ENCODE data around the gene VOPP1.

Gene VOPP1

DNA sequence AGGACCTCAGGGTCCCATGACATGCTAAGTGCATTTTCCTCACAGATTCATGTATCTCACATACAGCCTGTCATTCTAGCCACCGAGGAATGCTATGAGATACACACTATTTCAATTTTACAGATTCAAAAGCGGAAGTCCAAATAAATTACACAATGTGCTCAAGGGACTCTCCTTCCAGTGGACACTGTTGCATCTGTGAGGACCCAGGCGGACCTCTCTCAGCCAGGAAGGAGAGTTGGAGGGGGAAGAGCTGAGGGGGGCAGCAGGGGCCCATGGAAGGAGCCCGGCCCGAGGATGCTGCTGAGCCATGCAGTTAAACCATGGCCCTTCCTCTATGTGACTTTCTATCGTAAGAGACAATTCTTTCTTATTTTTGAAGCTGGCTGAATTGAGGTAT lies 93.6 kb downstream of the VOPP1 start:
- H4K91ac ChIP-seq (ENCODE audit: low read length) = no peak overlapping the region
- peak overlapping the region in 1 of 2 experiments; percentile 13 for H3K4me3 ChIP-seq (ENCODE audit: insufficient read depth in 1 of 2, low read depth in 1 of 2, low read length in 2 of 2)
- peaks cover 36% of the 10 kb centered on the region for H3K4me1 ChIP-seq (ENCODE audit: control insufficient read depth, insufficient read depth, low read depth, low read length)
- no peaks in the 10 kb centered on the region for H3K27me3 ChIP-seq (ENCODE audit: control insufficient read depth in 1 of 2, insufficient read depth in 1 of 2, low read length in 2 of 2)
- H2BK12ac ChIP-seq (ENCODE audit: low read length in 2 of 2) = peak overlapping the region in 1 of 2 experiments; percentile 50
- H2BK120ac ChIP-seq (ENCODE audit: low read depth, low read length) = no peak overlapping the region
- no peak overlapping the region for H3K18ac ChIP-seq (ENCODE audit: low read depth in 1 of 2, low read length in 2 of 2)
- peak overlapping the region; percentile 4 for H3K9ac ChIP-seq (ENCODE audit: low read length)
- no peak overlapping the region for H3K4ac ChIP-seq (ENCODE audit: low read depth in 1 of 2, low read length in 2 of 2)
- no peak overlapping the region for H2AFZ ChIP-seq (ENCODE audit: low read depth, low read length)
- peaks cover 42 to 50% of the 10 kb centered on the region in 2 experiments for H3K36me3 ChIP-seq (ENCODE audit: control insufficient read depth in 1 of 2, insufficient read depth in 2 of 2, low read depth in 1 of 2, low read length in 2 of 2)
- DNase-seq = peak; percentile 10
- no peak overlapping the region for H4K8ac ChIP-seq (ENCODE audit: low read length)
- no peak overlapping the region for H3K4me2 ChIP-seq (ENCODE audit: low read length, poor library complexity, severe bottlenecking)
- H3K27ac ChIP-seq (ENCODE audit: low read length, poor library complexity, severe bottlenecking) = peak overlapping the region; percentile 55
- peak overlapping the region; percentile 58 for H2AK5ac ChIP-seq (ENCODE audit: low read length, severe bottlenecking)
- H3K79me1 ChIP-seq (replicated peaks; ENCODE audit: low read length, poor library complexity, severe bottlenecking) = peaks cover 35% of the 10 kb centered on the region
- 95% methylated on average over 3 of the region's 6 CpGs for WGBS
- no peak overlapping the region for H2BK15ac ChIP-seq (ENCODE audit: low read depth, poor library complexity, severe bottlenecking)
- H3K9me3 ChIP-seq (ENCODE audit: control insufficient read depth, low read length) = no peaks in the 10 kb centered on the region
- H3K14ac ChIP-seq (ENCODE audit: low read length in 2 of 2) = peak overlapping the region in 1 of 2 experiments; percentile 83
- no peak overlapping the region for H2BK5ac ChIP-seq (ENCODE audit: low read depth, low read length, poor library complexity, severe bottlenecking)
- no peak overlapping the region for H3K23ac ChIP-seq (ENCODE audit: low read length in 2 of 2)

DNA sequence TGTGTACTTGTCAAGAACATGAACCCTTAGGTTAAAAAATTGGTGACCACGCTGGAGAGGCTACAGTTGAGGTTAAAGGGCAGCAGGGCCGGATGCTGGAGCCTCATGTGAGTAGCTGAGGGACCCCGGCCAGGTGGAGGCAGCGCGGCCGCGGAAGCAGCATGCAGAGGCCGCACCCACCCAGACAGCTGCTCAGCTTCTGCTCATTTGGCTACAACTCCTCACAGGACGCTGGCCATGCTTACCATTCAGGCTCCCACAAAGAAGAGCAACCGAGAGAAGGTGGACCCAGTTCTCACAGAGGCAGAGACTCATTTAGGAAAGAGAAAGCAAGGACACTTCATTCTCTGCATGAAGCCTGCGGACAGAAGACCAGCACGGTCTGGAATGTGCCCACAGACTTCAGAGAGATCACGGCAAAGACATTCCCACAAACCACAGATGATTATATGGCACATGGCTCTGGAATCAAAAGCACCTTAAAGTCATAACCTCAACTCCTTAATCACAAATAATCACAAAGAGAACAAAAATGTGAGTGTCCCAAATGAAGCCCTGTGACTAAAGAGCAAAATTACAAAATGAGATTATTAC lies 94.4 kb downstream of the VOPP1 start:
- Histone ChIP-seq H2AFZ (ENCODE audit: low read depth, low read length) (no peak overlapping the region), H3K27me3 (ENCODE audit: control insufficient read depth in 1 of 2, insufficient read depth in 1 of 2, low read length in 2 of 2) (no peaks in the 10 kb centered on the region), H2BK5ac (ENCODE audit: low read depth, low read length, poor library complexity, severe bottlenecking) (no peak overlapping the region), H4K91ac (ENCODE audit: low read length) (no peak overlapping the region), H3K9ac (ENCODE audit: low read length) (peak overlapping the region; percentile 4), H3K14ac (ENCODE audit: low read length in 2 of 2) (no peak overlapping the region), H2BK12ac (ENCODE audit: low read length in 2 of 2) (peak overlapping the region in 1 of 2 experiments; percentile 6), H2AK5ac (ENCODE audit: low read length, severe bottlenecking) (peak overlapping the region; percentile 21), H3K4ac (ENCODE audit: low read depth in 1 of 2, low read length in 2 of 2) (no peak overlapping the region), H4K8ac (ENCODE audit: low read length) (no peak overlapping the region), H3K27ac (ENCODE audit: low read length, poor library complexity, severe bottlenecking) (peak overlapping the region; percentile 77), H3K23ac (ENCODE audit: low read length in 2 of 2) (no peak overlapping the region), H2BK120ac (ENCODE audit: low read depth, low read length) (no peak overlapping the region), H2BK15ac (ENCODE audit: low read depth, poor library complexity, severe bottlenecking) (no peak overlapping the region), H3K4me1 (ENCODE audit: control insufficient read depth, insufficient read depth, low read depth, low read length) (peaks cover 39% of the 10 kb centered on the region), H3K18ac (ENCODE audit: low read depth in 1 of 2, low read length in 2 of 2) (peak overlapping the region; percentile 48 to 71), H3K4me2 (ENCODE audit: low read length, poor library complexity, severe bottlenecking) (no peak overlapping the region), H3K36me3 (ENCODE audit: control insufficient read depth in 1 of 2, insufficient read depth in 2 of 2, low read depth in 1 of 2, low read length in 2 of 2) (peaks cover 46 to 51% of the 10 kb centered on the region in 2 experiments), H3K4me3 (ENCODE audit: insufficient read depth in 1 of 2, low read depth in 1 of 2, low read length in 2 of 2) (peak overlapping the region in 1 of 2 experiments; percentile 13), H3K9me3 (ENCODE audit: control insufficient read depth, low read length) (no peaks in the 10 kb centered on the region), H3K79me1 (replicated peaks; ENCODE audit: low read length, poor library complexity, severe bottlenecking) (peaks cover 39% of the 10 kb centered on the region)
- peak; percentile 83 for DNase-seq
- WGBS = 59% methylated on average over 13 of the region's 13 CpGs

- Histone ChIP-seq H3K9me3 (ENCODE audit: control insufficient read depth, low read length) (no peaks in the 10 kb centered on the region), H3K79me1 (replicated peaks; ENCODE audit: low read length, poor library complexity, severe bottlenecking) (peaks cover 38% of the 10 kb centered on the region), H3K18ac (ENCODE audit: low read depth in 1 of 2, low read length in 2 of 2) (peak overlapping the region in 1 of 2 experiments; percentile 4), H3K27ac (ENCODE audit: low read length, poor library complexity, severe bottlenecking) (peak overlapping the region; percentile 77), H2BK12ac (ENCODE audit: low read length in 2 of 2) (peak overlapping the region in 1 of 2 experiments; percentile 45), H3K4ac (ENCODE audit: low read depth in 1 of 2, low read length in 2 of 2) (no peak overlapping the region), H3K36me3 (ENCODE audit: control insufficient read depth in 1 of 2, insufficient read depth in 2 of 2, low read depth in 1 of 2, low read length in 2 of 2) (peaks cover 44 to 49% of the 10 kb centered on the region in 2 experiments), H3K23ac (ENCODE audit: low read length in 2 of 2) (no peak overlapping the region), H3K14ac (ENCODE audit: low read length in 2 of 2) (no peak overlapping the region), H4K8ac (ENCODE audit: low read length) (no peak overlapping the region), H3K27me3 (ENCODE audit: control insufficient read depth in 1 of 2, insufficient read depth in 1 of 2, low read length in 2 of 2) (no peaks in the 10 kb centered on the region), H3K4me3 (ENCODE audit: insufficient read depth in 1 of 2, low read depth in 1 of 2, low read length in 2 of 2) (peak overlapping the region in 1 of 2 experiments; percentile 13), H3K4me2 (ENCODE audit: low read length, poor library complexity, severe bottlenecking) (no peak overlapping the region), H2BK15ac (ENCODE audit: low read depth, poor library complexity, severe bottlenecking) (no peak overlapping the region), H2BK120ac (ENCODE audit: low read depth, low read length) (no peak overlapping the region), H3K4me1 (ENCODE audit: control insufficient read depth, insufficient read depth, low read depth, low read length) (peaks cover 39% of the 10 kb centered on the region), H2AFZ (ENCODE audit: low read depth, low read length) (no peak overlapping the region), H2BK5ac (ENCODE audit: low read depth, low read length, poor library complexity, severe bottlenecking) (no peak overlapping the region), H2AK5ac (ENCODE audit: low read length, severe bottlenecking) (peak overlapping the region; percentile 73), H3K9ac (ENCODE audit: low read length) (no peak overlapping the region), H4K91ac (ENCODE audit: low read length) (peak overlapping the region; percentile 37)
- 97% methylated on average over 19 of the region's 19 CpGs for WGBS
- no peak for DNase-seq
Measured at GRCh38 chr7:55476852-55477780, 95.2 kb downstream of the VOPP1 start.
